ENCODE data around the gene NGEF. TPM values are rescaled to one million over a fixed set of nuclear protein-coding genes. Genes with fewer than 3 reads are reported as not detected.

NGEF gene
- total and polyA plus RNA-seq, 7 donors: 0.13 to 0.51 (median 0.25) TPM; not detected in 1

- DNase-seq: no peak
- Histone ChIP-seq H3K27me3 (ENCODE audit: insufficient read depth in 3 of 3, low read length in 2 of 3) (peaks cover 0 to 17% (median 7%) of the 10 kb centered on the region in 3 donors), H3K9me3 (peaks cover 7% of the 10 kb centered on the region), H3K27ac (no peak overlapping the region), H3K4me3 (no peak overlapping the region), H3K36me3 (ENCODE audit: insufficient read depth in 1 of 2, low read depth in 1 of 2) (no peaks in the 10 kb centered on the region), H3K4me1 (no peaks in the 10 kb centered on the region)
- ATAC-seq: no peak
- intact Hi-C loops (cut with DNase I): no loop called here
- TF ChIP-seq CTCF (IDR thresholded peaks at IDR 0.05): no peak
- WGBS, 3 donors: 32 to 38% (median 33%) methylated on average over 15 of the region's 15 CpGs
Observed at GRCh38 chr2:232982926-232983668, 30.0 kb downstream of the NGEF start.

- Histone ChIP-seq H3K27me3 (ENCODE audit: insufficient read depth in 3 of 3, low read length in 2 of 3) (peaks cover 0 to 17% (median 2%) of the 10 kb centered on the region in 3 donors), H3K4me1 (no peaks in the 10 kb centered on the region), H3K9me3 (peaks cover 7% of the 10 kb centered on the region), H3K36me3 (ENCODE audit: insufficient read depth in 1 of 2, low read depth in 1 of 2) (no peaks in the 10 kb centered on the region), H3K4me3 (no peak overlapping the region), H3K27ac (no peak overlapping the region)
- TF ChIP-seq CTCF (IDR thresholded peaks at IDR 0.05): no peak
- 78 to 86% (median 80%) methylated on average over 5 of the region's 5 CpGs for WGBS, 3 donors
- DNase-seq (no peak), ATAC-seq (no peak)
- intact Hi-C loops (cut with DNase I): no loop called here
Observed at GRCh38 chr2:232981767-232982360, 31.2 kb downstream of the NGEF start.

- Histone ChIP-seq H3K4me1 (no peaks in the 10 kb centered on the region), H3K9me3 (peaks cover 6% of the 10 kb centered on the region), H3K27ac (no peak overlapping the region), H3K4me3 (no peak overlapping the region), H3K27me3 (ENCODE audit: insufficient read depth in 3 of 3, low read length in 2 of 3) (peaks cover 0 to 15% (median 2%) of the 10 kb centered on the region in 3 donors), H3K36me3 (ENCODE audit: insufficient read depth in 1 of 2, low read depth in 1 of 2) (no peaks in the 10 kb centered on the region)
- no peak for DNase-seq
- no peak for ATAC-seq
- WGBS, 3 donors: 58 to 76% (median 72%) methylated on average over 7 of the region's 7 CpGs
- intact Hi-C loops (cut with DNase I): no loop called here
- no peak for TF ChIP-seq CTCF (IDR thresholded peaks at IDR 0.05)
Observed at GRCh38 chr2:232981356-232981755, 31.7 kb downstream of the NGEF start.

GRCh38 chr2:232980683-232981082 lies 32.4 kb downstream of the NGEF start:
- Histone ChIP-seq H3K27ac (no peak overlapping the region), H3K4me1 (no peaks in the 10 kb centered on the region), H3K36me3 (ENCODE audit: insufficient read depth in 1 of 2, low read depth in 1 of 2) (no peaks in the 10 kb centered on the region), H3K9me3 (no peaks in the 10 kb centered on the region), H3K4me3 (no peak overlapping the region), H3K27me3 (ENCODE audit: insufficient read depth in 3 of 3, low read length in 2 of 3) (peaks cover 0 to 14% (median 2%) of the 10 kb centered on the region in 3 donors)
- ATAC-seq (no peak), DNase-seq (no peak)
- 79 to 87% (median 87%) methylated on average over 7 of the region's 7 CpGs for WGBS, 3 donors
- no peak for TF ChIP-seq CTCF (IDR thresholded peaks at IDR 0.05)
- intact Hi-C loops (cut with DNase I): no loop called here

Data from psoas muscle (tissue), 8 donors.